GOT3 (cell line): ENCODE results near the gene TMEM134.
A peak's percentile ranks its signal among the peaks of the same experiment; 100 is the strongest.
"Not testable (repeated sequence)": the region's sequence is repeated elsewhere in the genome, so short reads cannot be mapped to it uniquely, and the experiment has no call there.

ENCODE experiments used
- DNase-seq: peaks from one replicate; lab custom pipeline; 2025; ENCODE audit warnings: mixed read lengths; lab: John Stamatoyannopoulos, UW

Gene TMEM134

DNA sequence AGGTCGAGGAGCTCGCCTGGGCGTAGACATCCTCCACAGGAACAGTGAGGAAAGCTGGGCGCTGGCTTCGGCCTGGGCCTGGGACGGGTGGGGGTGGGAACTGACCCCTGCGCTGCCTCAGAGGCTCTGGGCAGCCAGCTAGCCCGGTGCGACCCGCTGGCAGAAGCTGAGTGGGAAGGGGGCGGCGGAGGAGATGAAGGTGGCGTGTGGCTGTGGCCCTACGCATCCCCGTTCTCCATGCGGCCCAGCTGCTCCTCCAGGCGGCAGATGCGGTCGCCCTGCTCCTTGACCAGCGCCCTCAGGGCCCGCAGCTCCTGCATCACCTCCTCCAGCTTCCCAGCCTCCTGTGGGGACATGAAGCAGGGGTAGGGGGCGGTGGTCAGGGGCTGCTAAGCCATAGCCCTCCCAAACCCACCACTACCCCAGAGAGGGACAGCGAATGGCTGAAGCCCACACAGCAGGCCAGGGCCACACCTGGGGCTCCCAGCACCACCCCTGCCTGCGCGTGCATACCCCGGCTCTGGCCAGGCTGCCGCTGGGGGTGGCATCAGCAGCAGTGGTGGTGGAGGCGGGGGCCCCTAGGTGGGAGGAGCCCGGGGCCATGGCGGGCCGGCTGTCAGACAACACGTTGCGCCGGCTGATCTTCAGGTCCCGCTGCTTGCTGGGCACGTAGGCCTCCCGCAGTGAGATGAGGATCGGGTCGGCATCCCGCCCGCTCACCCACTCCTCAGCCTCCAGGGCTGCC, 30.7 kb downstream of the TMEM134 start:
- no peak for DNase-seq

DNA sequence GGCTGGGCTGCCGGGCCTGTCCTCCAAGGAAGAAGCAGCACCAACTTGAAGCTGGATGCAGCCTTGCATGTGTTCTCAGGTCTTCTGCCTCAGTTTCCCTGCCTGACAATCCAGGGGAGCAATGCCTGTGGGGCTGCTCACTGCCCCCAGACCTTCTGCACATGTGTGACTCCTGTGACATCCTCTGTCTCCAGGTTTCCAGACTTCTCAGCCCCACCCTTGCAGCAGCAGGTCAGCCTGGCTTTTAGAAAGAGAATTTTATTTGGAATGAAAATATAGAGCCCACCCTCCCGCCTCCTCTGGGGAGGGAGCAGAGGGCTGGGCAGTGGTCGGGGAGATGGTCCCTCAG, 31.3 kb downstream of the TMEM134 start:
- no peak for DNase-seq

DNA sequence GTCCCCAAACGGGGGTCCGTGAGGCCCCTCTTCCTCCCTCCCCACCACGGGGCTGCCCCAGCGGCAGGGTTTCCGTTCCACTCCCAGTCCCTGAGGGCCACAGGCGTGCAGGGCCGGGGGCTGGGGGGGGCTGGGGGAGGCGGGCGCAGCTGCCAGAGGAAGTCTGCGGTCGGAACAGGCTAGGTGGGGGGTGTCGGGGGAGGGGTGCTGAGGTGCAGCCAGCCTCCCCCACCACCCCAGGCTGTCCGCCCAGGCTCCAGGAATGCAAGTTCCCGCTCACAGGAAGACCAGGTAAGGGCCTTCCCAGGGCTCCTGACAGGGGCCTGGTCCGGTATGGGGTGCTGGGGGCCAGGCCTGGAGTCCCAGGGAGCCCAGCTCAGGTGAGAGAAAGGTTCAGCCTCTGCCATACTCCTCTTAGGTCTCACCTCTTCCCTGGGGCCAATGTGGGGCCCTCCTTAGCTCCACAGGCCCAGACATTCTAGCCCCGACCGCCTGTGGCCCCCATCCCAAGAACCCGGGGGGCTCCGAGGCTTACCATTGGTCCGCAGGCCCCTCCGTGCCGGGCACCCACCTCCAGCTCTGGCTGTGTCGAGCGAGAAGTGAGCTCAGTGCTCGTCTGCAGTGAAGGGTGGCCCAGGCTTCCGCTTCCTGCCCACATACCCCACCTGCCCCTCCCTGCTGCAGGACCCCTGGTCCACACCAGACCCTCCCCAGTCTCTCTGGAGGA, 31.8 kb downstream of the TMEM134 start, which contains the start of gene PTPRCAP:
Gene PTPRCAP, minus strand, starts transcription at position 601 of the 727 bp plus-strand sequence. Its CDS starts 63 bp downstream, at position 538.
- no peak for DNase-seq

DNA sequence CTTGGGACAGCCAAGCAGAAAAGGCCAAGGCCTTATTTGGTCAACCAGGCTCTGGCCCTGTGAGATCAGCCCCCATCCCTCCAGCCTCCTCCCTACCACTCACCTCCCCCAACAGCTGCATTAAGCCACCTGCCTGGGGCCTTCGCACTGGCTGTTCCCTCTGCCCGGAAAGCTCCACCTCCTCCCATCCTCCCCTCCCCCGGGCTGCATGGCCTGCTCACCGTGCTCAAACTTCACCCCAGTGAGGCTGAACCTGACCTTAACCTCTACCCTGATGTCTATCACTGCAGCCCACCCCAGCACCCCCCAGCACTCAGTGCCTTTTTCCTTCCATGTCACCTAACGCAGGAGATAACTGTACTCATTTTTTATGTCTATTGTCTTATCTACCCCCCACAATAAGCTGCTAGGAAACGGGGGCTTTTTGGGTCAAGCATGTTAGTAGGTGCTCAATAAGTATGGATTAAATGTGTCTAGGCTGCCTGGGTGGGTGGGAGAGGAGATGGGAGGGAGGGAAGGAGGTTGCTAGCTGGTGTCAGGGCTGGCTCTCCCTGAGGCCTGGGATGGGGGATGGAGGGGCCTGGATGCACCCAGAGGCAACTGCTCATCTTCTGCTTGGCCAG, 32.5 kb downstream of the TMEM134 start:
- no peak for DNase-seq

DNA sequence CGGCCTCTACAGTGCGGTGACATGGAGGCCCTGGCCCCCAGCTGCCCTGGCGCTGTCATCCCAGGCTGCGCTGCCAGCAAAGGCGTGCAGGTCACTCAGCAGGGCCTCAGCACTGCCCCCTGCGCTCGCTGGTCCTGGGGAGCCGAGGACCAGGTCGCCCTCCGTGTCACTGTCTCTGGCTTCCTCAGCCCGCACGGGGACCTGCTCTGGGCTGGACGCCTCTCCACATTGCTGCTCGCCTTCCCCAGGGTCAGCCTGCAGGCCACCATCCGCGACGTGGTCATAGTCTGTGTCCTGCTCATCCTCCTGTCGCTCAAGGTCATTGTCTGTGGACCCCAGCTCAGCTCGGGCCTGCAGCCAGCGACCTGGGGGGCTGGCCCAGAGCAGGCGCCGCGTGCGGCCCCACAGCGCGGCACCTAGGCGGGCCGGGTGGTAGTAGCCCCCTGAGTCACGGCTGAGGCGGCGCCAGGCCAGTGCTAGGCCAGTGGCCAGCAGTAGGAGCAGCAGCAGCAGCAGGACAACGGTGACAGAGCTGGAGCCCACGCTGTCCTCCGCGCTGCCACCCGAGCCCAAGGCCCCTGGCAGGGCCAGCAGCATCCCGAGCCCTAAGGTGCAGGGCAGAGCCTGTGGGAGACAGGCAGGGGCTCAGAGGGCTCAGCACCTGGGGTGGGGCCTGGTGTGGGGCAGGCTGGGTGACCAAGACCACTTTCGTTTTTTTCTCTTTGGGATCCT, 33.2 kb downstream of the TMEM134 start:
- DNase-seq = no peak

DNA sequence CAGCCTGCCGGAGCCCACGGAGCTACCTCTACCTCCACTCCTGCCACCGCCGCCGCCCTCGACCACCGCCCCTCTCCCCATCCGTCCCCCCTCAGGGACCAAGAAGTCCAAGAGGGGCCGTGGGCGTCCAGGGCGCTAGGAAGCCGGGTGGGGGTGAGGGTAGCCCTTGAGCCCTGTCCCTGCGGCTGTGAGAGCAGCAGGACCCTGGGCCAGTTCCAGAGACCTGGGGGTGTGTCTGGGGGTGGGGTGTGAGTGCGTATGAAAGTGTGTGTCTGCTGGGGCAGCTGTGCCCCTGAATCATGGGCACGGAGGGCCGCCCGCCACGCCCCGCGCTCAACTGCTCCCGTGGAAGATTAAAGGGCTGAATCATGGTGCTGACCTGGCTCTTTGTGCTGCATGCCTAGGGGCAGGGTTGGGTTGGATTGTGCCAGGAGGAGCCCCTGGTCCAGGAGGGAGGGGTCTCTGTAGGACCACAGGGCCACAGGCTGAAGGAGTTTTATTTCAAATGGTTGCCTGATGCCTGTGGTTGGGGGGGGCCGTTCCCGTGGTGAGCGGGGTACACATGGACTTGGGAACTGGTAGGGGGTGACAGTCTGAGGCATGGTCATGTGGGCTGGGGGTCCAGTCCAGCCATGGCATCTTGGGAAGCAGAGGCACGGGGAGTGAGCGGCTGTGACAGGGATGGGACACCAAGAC, 33.9 kb downstream of the TMEM134 start:
- no peak for DNase-seq

DNA sequence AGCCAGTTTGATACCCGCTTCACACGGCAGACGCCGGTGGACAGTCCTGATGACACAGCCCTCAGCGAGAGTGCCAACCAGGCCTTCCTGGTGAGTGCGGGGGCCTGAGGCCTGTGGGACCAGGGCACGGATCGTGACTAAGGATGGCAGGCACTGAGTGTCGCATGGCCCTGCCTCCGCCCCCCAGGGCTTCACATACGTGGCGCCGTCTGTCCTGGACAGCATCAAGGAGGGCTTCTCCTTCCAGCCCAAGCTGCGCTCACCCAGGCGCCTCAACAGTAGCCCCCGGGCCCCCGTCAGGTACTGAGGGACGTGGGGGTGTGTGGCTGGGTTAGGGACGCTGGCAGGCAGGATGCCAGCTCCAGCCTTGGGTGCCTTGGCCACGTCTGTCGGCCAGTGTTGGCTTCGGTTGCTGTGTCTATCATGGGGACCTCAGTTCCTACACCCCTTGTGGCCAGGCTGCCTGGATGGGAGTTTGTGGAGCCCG, 34.6 kb downstream of the TMEM134 start:
- DNase-seq = no peak

DNA sequence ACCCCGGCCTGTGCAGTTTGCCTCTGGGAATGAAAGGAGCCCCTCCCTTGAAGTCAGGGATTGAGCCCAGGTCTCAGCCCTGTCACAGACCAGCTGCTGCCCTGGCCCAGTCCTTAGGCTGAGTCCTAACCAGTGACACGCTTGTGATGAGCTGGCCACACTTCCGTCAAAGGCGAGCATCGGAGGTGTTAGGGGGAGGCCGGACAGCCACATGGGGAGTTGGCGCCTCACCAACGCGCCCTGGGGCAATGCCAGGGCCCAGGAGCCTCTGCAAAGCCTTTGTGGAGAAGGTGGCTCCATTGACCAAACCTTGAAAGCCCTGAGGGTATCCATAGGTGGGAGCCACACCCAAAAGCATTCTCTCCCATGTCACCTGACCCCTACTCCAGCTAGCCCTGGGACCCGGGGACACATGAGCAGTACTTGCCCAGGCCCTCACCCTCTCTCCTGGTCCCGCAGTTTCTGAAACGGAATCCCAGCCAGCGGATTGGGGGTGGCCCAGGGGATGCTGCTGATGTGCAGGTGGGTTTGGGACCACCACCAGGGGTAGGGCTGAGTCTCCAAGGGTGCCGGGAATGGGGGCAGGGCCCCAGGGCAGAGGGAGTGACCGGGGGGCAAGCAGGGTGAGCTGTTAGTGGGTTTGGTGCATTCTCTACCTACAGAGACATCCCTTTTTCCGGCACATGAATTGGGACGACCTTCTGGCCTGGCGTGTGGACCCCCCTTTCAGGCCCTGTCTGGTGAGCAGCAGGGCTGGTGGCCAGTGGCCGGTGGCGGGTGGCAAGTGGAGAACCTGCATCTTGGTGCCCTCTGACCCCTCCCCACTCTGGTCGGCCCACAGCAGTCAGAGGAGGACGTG, 35.3 kb downstream of the TMEM134 start:
- DNase-seq = no peak

DNA sequence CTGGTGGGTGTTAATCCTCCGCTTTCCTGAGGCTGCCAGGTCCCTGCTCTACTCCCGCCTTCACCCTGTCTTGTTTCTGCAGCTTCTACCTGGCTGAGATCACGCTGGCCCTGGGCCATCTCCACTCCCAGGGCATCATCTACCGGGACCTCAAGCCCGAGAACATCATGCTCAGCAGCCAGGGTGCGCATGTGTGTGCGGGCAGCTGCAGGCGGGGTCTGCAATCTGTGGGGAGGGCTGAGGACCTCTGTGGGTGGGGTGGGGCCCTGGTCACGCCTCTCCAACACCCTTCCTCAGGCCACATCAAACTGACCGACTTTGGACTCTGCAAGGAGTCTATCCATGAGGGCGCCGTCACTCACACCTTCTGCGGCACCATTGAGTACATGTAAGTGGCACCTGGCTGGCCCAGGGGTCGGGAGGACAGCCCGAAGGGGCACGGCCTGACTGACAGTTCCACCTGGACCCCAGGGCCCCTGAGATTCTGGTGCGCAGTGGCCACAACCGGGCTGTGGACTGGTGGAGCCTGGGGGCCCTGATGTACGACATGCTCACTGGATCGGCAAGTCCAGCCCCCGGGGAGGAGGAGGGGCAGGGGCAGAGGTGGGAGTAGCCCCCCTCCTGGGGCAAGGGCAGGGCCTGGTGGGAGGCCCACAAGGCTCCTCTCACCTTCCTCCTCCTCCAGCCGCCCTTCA, 36.2 kb downstream of the TMEM134 start:
- no peak for DNase-seq

DNA sequence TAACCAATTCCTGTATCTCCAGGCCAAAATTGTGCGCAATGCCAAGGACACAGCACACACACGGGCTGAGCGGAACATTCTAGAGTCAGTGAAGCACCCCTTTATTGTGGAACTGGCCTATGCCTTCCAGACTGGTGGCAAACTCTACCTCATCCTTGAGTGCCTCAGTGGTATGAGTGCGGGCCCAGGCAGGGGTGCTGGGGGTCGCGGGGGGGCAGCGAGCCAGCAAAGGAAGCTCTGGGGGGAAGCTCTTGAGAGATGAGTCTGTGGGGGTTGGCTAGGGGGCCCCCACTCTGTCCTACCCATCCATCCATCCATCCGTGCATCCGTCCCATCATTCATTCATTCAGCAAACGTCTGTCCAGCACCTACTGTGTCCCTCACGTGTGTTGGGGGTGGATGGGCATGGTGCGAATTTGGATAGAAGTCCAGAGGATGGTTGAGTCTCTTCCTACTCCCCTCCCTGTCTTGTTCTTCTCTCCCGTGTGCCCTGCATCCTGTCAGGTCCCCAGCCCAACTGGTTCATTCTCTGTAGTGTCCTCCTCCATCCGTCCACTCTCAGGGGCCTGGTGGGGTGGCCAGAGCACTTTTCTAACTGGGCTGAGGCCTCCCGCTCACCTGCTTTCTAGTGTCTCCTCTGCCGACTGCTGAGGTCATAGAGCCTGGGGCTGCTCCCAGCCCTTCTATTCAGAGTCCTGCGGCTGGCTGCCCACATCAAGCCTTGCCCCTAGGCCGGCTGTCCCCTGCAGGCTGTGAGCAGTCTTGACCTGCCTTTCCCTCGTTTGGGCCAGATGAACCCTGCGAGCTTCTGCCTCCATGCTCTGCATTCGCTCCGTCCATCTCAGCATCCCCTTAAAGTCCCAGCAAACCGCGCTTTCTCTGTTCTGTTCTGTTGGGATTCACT, 37.5 kb downstream of the TMEM134 start:
- no peak for DNase-seq

DNA sequence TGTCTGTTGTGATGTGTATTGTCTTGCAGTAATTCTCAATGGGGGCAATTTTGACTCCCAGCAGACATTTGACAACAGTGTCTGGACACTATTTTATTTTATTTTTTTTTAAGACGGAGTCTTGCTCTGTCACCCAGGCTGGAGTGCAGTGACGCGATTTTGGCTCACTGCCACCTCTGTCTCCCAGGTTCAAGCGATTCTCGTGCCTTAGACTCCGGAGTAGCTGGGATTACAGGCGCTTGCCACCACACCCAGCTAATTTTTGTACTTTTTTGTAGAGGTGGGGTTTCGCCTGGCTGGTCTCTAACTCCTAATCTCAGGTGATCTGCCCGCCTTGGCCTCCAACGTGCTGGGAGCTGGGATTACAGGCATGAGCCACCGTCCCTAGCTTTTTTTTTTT, 39.3 kb downstream of the TMEM134 start:
- no peak for DNase-seq

DNA sequence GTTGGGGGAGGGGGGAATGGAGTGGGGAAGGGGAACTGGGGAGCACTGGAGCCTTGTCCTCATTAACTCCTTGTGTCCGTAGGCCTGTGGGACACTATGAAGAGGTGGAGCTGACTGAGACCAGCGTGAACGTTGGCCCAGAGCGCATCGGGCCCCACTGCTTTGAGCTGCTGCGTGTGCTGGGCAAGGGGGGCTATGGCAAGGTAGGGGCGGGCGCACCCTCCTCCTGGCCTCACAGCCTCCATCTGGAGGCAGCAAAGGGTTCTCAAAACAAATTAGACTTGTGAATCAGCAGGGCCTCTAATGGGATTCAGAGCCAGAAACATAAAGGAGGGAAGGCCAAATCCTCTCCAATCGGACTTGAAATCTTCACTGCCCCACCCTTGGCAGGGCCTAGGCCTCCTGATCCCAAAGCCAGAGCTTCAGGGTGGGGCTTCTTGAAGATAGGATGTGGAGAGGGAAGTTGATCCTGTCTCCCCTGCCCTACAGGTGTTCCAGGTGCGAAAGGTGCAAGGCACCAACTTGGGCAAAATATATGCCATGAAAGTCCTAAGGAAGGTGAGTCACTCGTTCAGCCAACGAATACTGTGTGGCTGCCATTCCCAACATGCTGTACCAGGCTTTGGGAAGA, 39.9 kb downstream of the TMEM134 start:
- no peak for DNase-seq

DNA sequence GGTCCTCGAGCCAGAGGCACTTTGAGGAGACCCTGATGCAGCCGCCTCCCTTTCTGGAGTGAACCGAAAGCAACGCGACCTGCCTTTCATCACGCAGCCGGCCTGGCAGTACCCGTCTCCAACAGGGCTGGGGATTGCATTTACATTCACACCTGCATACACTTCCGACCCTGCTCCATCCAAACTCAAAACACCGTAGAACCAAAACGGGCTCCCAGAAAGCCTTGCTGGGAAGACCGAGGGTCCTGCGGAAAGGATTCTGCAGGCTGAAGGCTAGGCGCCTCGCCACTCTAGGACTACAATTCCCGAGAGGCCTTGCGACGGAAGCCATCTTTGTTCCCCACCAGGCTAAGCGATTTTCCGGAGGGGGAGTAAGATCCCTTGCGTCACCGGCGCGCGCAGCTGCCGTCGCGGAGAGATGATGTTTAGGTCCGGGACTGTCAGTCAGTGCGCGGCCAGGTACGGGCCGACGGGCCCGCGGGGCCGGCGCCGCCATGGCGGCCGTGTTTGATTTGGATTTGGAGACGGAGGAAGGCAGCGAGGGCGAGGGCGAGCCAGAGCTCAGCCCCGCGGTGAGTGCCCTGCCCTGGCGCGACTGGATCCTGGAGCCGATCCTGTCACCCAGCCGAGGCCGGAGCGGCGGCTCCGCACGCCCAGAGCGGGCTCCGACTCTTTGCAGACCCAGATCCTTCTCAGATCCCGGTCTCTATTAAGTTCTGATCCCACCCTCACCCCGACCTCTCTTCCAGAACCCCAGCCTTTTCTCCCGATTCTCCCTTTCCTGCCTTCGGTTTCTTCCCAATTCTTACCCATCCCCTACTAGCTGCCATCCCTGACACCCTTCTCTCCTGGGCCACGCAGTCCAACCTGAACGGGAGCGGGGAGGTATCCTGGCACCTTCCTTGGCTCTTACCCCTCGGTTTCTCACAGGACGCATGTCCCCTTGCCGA, 40.7 kb downstream of the TMEM134 start, which contains the start of gene RPS6KB2:
Gene RPS6KB2, plus strand, starts transcription at position 443 of the 950 bp plus-strand sequence. Its CDS starts 52 bp downstream, at position 495.
- peak; percentile 89 for DNase-seq

DNA sequence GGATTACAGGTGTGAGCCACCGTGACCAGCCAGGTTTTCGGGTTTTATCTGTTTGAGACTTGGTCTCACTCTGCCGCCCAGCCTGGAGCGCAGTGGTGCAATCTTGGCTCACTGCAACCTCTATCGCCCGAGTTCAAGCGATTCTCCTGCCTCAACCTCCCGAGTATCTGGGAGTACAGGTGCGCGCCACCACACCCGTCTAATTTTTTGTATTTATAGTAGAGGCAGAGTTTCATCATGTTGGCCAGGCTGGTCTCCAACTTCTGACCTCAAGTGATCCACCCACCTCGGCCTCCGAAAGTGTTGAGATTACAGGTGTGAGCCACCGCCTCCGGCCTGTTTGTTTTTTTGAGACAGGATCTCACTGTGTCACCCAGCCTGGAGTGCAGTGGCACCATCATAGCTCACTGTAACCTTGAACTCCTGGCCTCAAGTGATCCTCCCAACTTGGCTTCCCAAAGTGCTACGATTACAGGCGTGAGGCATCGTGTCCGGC, 41.6 kb downstream of the TMEM134 start:
- DNase-seq = not testable (repeated sequence)

DNA sequence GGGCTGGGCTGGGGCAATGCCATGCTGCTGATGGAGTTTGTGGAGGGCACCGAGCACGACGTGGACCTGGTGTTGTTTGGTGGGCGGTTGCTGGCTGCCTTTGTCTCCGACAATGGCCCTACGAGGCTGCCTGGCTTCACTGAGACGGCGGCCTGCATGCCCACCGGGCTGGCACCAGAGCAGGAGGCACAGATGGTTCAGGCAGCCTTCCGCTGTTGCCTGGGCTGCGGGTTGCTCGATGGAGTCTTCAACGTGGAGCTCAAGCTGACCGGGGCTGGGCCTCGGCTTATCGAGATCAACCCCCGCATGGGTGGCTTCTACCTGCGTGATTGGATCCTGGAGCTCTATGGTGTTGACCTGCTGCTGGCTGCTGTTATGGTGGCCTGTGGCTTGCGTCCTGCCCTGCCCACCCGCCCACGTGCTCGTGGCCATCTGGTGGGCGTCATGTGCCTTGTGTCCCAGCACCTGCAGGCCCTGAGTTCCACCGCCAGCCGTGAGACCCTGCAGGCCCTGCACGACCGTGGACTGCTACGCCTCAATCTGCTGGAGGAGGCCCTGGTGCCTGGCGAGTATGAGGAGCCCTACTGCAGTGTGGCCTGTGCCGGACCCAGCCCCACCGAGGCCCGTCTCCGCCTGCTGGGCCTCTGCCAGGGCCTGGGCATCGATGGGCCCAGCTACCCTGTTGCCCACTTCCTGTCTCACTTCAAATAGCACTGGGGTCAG, 45.0 kb downstream of the TMEM134 start:
- no peak for DNase-seq

DNA sequence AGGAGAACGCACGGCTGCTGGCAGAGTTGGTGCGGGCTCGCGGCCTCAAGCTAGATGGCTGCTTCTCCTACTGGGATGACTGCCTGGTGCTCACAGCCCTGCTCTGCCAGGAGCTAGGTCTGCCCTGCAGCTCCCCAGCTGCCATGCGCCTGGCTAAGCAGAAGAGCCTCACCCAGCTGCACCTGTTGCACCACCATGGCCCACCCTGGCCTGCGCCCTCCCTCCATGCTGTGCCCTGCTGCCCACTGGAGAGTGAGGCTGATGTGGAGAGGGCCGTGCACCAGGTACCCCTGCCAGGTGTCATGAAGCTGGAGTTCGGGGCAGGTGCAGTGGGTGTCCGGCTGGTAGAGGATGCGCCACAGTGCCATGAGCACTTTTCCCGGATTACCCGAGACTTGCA, 45.6 kb downstream of the TMEM134 start:
- DNase-seq = no peak
